ENCODE measurements around the gene DHX58.
"Not testable (repeated sequence)": the region's sequence is repeated elsewhere in the genome, so short reads cannot be mapped to it uniquely, and the experiment has no call there.

Gene DHX58

DNA sequence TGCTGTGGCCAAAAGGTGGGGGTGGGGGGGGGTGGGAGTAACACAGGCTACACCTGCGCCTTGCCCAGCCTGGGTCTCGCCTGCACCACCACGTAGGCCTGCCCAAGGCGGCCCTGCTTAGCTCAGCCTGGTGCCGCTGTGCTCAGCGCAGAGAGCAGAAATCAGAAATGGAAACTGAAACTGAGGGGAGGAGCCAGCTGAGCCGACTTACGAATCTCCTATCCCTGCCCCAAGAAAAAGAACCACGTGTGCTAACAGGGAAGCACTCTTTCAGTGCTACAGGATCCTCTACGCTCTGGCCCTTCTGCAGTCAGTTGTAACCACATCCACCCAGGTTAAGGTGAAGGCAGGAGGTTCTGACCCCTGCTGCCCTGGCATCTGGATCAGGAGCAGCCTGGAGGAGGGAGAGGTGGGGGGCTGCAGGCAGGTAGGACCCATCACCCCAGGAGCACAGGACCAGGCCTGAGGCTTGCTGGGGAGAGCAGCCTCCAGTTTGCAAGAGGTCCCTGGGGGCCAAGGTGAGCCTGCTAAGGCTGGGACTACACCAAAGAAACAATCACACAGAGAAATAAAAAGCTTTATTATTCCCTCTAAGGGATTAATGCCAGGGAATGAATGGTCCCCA is at the start of gene DHX58:
Gene DHX58, minus strand, starts transcription at position 163 of the 625 bp plus-strand sequence. CDS start 822 bp downstream, outside the sequence.
- peak; percentile 89 for DNase-seq (ENCODE audit: low spot score)

GRCh38 chr17:42160531-42160910 is 48.0 kb upstream of the DHX58 start:
- DNase-seq (ENCODE audit: low spot score): no peak

GRCh38 chr17:42159796-42160530 is 47.4 kb upstream of the DHX58 start:
- DNase-seq (ENCODE audit: low spot score): no peak

- no peak for DNase-seq (ENCODE audit: low spot score)
These were observed 43.1 kb upstream of the DHX58 start for GRCh38 chr17:42155614-42156045.

GRCh38 chr17:42153919-42154742 is 41.6 kb upstream of the DHX58 start:
- peak; percentile 35 for DNase-seq (ENCODE audit: low spot score)

- DNase-seq (ENCODE audit: low spot score): no peak
These were observed 34.5 kb upstream of the DHX58 start for GRCh38 chr17:42146911-42147607.

DNA sequence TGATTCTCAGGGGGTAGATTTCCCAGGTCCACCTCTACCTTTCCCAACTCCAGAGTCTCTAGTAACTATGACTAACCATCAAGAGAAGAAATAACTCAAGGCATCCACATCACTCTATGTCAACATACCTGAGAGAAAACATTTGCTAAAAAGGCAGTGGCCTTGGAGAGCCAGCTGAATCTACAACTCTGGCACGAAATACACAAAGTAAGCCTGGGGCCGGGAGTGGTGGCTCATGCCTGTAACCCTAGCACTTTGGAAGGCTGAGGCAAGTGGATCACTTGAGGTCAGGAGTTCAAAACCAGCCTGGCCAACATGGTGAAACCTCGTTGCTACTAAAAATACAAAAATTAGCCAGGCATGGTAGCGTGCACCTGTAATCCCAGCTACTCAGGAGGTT is 30.6 kb upstream of the DHX58 start:
- DNase-seq (ENCODE audit: low spot score): peak; percentile 56

DNA sequence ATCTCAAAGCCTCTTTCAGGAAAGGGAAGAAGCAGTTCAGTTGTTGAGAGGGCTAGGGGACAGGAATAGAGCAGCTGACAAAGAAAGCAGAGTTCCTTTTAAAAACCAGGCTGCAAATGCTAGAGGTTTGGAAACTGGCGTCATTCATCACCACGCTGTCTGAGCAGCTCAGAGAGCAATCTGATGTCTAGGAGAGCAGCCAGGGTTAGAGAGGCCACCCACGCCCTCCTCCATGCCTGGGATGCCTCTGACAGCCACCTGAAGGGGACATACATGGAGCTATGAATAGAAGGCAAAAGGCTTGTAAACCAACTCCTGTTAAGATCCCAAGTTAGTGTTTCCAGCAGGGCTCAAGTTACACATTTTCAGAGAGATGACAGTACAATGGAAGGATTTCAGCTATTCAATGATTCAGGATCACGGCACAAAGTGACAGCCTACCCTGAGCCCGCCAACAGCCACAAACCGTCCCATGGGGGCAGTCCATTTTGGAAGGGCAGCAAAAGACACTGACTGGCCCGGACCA is 29.9 kb upstream of the DHX58 start:
- DNase-seq (ENCODE audit: low spot score): peak; percentile 71

- no peak for DNase-seq (ENCODE audit: low spot score)
These were observed 28.9 kb upstream of the DHX58 start for GRCh38 chr17:42141382-42141781.

DNA sequence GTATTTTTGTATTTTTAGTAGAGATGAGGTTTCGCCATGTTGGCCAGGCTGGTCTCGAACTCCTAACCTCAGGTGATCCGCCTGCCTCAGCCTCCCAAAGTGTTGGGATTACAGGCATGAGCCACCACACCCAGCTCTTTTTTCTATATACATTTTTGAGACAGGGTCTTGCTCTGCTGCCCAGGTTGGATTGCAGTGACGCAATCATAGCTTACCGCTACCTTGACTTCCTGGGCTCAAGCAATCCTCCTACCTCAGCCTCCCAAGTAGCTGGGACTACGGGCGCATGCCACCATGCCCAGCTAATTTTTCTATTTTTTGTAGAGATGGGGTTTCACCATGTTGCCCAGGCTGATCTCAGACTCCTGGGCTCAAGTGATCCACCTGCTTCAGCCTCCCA is 28.2 kb upstream of the DHX58 start:
- not testable (repeated sequence) for DNase-seq (ENCODE audit: low spot score)

DNA sequence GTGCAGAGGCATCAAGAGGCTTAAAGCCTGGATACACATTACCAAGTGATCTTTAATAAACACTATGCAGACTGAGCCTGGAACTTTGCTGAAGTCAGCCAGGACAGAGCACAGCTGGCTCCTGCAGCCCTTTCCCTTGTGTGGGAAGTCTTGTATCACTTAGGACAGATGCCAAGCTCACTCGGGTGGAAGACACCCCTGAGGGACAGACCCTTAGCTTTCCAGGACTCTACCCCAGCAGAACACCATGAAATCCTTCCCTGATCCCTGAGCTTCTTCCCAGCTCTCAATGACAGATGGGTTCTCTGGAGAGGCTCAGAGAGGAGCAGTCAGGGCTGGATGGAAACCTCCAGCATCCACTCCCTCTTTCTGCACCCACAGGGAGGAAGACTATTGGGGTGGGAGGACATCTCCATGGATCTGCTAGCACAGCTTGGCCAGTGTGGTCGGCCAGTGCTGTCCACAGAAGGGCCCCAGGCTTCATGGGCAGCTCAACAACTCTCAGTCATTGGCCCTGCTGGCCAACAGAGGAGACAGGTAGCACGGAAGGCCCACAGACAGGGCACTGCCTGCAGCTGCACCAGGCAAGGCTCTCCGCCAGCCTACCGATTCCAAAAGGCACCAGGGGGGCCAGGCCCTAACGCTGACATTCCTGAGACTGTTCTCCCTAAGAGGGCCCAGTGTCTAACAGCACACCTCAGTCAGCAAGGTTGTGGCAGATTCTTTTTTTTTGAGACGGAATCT is 26.4 kb upstream of the DHX58 start:
- no peak for DNase-seq (ENCODE audit: low spot score)

- DNase-seq (ENCODE audit: low spot score): no peak
These were observed 24.1 kb upstream of the DHX58 start for GRCh38 chr17:42136654-42137051.

- DNase-seq (ENCODE audit: low spot score): peak; percentile 95
These were observed 23.4 kb upstream of the DHX58 start for GRCh38 chr17:42135664-42136653.

DNA sequence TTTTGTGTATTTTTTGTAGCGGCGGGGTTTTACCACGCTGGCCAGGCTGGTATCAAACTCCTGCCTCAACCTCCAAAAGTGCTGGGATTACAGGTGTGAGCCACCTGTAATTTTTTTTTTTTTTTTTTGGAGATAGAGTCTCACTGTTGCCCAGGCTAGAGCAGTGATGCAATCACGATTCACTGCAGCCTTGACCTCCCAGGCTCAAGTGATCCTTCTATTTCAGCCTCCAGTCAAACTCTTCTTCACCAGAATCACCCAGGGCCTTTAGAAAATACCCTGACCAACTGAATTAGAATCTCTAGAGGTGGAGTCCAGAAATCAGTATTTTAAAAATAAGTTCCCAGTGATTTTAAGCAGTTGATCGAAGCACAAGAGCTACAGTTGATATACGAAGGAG is 22.6 kb upstream of the DHX58 start:
- no peak for DNase-seq (ENCODE audit: low spot score)

GRCh38 chr17:42133461-42134041 is 21.0 kb upstream of the DHX58 start:
- DNase-seq (ENCODE audit: low spot score): peak; percentile 73

GRCh38 chr17:42132941-42133340 is 20.4 kb upstream of the DHX58 start:
- DNase-seq (ENCODE audit: low spot score): peak; percentile 93

- DNase-seq (ENCODE audit: low spot score): no peak
These were observed 19.5 kb upstream of the DHX58 start for GRCh38 chr17:42131981-42132432.

DNA sequence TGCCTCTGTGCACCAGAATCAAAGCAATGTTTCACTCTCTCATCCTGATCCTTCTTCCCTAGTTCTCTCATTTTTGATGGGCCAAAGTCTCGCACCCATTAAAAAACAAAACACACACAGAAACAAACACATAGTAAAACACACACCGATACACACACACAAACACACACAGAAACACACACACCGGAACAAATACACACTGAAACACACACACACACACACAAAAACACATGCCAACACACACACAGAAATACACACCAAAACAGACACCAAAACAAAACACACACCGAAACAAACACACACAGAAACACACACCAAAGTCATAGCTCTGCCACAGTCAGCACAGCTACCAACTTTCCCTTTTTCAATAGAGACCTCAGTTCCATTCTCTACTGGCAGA is 18.7 kb upstream of the DHX58 start:
- no peak for DNase-seq (ENCODE audit: low spot score)

GRCh38 chr17:42130310-42130936 is 17.9 kb upstream of the DHX58 start:
- DNase-seq (ENCODE audit: low spot score): no peak
